ENCODE data around the gene ZRANB3.

DNA sequence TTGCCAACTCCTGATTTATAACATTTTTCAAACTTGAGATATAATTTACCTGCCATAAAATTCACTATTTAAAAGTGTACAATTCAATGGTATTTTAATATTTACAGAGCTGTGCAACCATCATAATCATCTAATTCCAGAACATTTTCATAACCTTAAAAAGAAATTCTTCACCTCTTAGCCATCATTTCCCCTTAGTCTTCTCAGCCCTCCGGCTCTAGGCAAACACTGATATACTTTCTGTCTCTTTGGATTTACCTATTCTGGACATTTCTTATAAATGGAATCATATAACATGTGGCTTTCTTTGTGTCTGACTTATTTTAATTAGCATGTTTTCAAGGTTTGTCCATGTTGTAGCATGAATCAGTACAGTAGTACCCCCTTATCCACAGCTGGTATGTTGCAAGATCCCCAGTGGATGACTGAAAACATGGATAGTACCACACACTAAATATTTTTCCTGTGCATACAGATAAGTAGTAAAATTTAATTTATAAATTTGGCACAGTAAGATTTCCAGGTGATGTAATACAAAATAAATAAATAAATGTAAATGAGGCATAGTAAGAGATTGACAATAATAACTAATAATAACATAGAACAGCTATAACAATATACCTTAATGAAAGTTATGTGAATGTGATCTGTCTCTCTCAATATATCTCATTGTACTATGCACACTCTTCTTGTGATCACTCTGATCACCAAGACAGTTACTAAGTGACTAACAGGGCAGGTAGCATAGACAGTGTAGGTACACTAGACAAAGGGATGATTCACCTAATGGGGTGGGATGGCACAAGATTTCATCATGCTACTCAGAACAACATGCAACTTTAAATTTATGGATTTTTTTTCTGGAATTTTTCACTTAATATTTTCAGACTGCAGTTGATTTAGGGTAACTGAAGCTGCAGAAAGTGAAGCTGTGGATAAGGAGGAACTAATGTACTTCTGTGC is 405.8 kb downstream of the ZRANB3 start:
- TF ChIP-seq ZNF274 (IDR thresholded peaks at IDR 0.05; ENCODE audit: low read depth, low read length) (no peak), YY1 (IDR thresholded peaks at IDR 0.05; ENCODE audit: insufficient read depth, insufficient read length) (no peak), SUZ12 (IDR thresholded peaks at IDR 0.05; ENCODE audit: extremely low read depth, insufficient read depth, insufficient read length) (no peak)

All from NT2/D1 (cell line).